HG03354 (cell line): ENCODE measurements around the gene KHK.

Experiments
- ATAC-seq: cut with Tn5 transposase; IDR thresholded peaks from one replicate; pipeline ENCODE4 v1.9.1; 2021; ENCODE audit warnings: mild to moderate bottlenecking; ENCODE audit not compliant: unreplicated experiment, poor library complexity, severe bottlenecking

The KHK gene

DNA sequence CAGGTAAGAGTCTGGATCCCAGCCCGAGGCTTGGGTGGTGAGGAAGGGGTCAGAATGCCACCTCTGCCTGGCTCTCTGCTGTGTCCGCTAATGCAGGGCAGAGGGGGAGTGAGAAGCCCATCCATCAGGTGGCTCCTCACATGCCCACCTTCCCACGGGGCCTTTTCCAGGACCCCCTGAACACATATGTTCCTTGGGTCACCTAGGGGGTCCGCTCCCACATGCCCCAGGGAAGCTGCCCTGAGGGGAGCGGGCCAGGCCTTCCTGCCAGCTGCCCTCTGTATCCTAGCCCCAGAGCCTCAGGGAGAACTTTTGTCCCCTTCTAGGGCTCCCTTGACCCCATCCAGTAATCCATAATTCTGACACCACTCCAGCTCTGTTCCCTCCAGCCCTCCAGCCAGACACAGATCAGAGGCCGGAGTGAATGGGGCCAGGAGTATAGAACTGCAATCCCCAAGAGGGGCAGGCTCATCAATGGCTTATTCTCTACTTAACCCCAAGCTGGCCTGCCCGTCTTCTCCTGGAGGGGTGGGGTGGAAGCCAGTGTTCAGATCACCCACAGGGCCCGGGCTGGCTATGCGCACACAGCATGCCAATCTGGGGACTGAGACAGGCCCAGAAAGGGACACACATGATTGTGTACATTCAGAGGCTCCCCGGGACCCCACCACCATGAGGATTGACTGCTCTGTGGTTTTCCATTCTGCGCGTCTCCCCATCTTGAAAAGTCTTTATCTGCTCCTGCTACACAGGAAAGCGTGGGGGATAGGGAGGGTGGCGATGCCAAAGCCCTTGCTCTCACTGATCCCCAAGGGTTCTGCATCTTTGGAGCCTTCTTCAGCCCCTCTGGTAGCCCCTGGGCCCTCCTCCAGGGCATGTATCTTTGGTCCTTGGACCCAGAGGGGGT, 7.1 kb upstream of the KHK start:
- ATAC-seq = no peak

GRCh38 chr2:27080140-27080469, 6.5 kb upstream of the KHK start:
- no peak for ATAC-seq

GRCh38 chr2:27080603-27080936, 6.0 kb upstream of the KHK start:
- ATAC-seq = no peak

- no peak for ATAC-seq
These were observed 4.4 kb upstream of the KHK start for GRCh38 chr2:27081984-27082772.

- no peak for ATAC-seq
These were observed 3.7 kb upstream of the KHK start for GRCh38 chr2:27082773-27083409.

DNA sequence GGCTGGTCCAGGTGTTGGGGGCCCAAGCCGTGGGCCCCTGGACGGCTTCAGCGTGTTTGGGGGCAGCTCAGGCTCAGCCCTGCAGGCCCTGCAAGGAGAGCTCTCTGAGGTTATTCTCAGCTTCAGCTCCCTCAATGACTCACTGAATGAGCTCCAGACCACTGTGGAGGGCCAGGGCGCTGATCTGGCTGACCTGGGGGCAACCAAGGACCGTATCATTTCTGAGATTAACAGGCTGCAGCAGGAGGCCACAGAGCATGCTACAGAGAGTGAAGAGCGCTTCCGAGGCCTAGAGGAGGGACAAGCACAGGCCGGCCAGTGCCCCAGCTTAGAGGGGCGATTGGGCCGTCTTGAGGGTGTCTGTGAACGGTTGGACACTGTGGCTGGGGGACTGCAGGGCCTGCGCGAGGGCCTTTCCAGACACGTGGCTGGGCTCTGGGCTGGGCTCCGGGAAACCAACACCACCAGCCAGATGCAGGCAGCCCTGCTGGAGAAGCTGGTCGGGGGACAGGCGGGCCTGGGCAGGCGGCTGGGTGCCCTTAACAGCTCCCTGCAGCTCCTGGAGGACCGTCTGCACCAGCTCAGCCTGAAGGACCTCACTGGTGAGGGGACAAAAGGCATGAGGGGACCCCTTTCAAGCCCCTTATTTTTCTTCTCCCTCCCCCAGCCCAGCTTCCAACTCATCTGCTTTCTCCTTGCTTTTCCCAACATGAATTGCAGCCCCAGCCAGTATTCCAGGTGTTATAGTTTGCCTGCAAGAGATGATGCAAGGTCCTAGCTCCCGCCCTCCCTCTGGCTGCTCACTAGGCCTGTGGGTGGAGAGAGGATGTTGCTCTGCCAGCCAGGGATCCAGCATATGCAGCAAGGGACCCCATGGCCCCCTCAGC, 2.9 kb upstream of the KHK start:
- no peak for ATAC-seq

DNA sequence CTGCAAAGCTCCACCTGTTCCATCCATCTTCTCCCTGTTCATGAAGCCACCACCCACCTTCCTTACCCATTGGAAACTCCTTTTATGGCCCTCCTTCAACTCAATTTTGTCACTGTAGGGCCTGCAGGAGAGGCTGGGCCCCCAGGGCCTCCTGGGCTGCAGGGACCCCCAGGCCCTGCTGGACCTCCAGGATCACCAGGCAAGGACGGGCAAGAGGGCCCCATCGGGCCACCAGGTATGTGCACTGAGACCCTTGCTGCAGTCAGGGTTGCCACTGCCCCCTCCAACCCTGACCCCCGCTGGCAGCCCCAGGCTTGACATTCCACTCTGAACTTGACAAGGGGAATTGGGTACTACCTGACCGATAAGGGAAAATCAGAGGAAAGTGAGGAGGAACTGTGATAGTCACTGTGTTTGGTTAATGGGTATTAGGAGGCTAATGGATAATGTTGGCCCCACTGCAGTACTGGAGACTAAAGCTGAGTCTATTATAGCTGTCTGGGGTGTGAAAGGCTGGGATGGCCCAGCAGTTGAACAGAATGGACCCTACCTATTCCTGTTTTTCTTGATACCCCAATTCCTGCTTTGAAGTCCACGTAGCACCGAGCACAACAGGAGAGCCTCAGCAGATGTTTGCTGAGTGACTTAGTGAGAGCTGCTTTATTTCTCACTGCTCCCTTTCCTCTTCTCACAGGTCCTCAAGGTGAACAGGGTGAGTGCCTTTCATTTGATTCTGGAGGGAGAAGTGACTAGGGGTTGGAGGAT, 2.1 kb upstream of the KHK start:
- no peak for ATAC-seq

DNA sequence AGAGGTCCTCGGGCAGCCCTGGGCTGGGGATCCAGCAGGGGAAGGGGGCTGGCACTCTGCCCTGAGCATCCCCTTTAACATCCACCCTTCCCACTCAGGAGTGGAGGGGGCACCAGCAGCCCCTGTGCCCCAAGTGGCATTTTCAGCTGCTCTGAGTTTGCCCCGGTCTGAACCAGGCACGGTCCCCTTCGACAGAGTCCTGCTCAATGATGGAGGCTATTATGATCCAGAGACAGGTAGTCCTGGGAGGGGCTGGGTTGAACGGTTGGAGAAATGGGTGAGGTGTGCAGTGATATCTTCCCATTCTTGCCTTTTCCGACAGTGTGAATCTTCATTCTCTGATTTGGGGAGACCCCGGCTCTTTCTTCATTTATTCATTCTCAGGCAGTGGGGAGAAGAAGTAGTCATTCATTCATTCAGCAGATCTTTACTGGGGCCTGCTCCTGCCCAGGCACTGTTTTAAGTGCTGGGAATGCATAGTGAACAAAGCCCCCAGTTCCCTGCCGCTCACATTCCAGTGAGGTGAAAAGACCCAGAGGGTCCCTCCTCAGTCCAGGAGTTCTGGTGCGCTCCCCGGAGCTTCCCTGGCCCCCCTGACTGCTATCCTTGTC, 1.4 kb upstream of the KHK start:
- no peak for ATAC-seq

- peak; percentile 4 for ATAC-seq
These were observed 891 bp upstream of the KHK start for GRCh38 chr2:27085673-27086089.

DNA sequence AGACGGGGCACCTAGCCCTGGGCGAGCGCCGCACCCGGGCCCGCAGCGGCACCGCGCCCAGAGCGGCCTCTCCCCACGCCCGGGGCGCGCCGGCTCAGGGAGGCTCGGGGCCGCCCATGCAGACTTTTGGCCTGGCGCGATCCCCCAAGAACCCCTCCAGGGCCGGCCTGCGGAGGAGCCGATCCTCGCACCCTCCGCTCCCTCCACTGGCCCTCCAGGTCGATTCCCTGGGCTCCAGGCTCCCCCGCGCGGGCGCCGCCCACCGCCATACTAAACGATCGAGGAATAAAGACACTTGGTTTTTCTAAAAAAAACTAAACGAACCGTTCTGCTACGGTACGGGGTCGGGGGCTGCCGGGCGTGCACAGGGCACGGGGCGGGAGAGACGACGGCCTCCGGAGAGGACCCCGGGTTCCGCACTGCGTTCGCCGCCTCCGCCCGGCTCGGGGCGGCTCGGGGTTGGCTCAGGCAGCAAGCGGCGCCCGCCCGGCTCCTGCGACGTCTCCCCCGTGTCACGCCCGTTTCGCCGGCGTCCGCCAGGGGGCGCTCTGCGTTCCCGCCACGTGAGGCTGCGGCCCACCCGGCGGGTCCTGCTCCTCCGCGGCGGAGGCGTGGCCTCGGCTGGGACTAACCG, 365 bp upstream of the KHK start:
- peak; percentile 70 for ATAC-seq

GRCh38 chr2:27087823-27088410, 1.3 kb downstream of the KHK start:
- ATAC-seq = no peak

- no peak for ATAC-seq
These were observed 2.1 kb downstream of the KHK start for GRCh38 chr2:27088634-27089033.

DNA sequence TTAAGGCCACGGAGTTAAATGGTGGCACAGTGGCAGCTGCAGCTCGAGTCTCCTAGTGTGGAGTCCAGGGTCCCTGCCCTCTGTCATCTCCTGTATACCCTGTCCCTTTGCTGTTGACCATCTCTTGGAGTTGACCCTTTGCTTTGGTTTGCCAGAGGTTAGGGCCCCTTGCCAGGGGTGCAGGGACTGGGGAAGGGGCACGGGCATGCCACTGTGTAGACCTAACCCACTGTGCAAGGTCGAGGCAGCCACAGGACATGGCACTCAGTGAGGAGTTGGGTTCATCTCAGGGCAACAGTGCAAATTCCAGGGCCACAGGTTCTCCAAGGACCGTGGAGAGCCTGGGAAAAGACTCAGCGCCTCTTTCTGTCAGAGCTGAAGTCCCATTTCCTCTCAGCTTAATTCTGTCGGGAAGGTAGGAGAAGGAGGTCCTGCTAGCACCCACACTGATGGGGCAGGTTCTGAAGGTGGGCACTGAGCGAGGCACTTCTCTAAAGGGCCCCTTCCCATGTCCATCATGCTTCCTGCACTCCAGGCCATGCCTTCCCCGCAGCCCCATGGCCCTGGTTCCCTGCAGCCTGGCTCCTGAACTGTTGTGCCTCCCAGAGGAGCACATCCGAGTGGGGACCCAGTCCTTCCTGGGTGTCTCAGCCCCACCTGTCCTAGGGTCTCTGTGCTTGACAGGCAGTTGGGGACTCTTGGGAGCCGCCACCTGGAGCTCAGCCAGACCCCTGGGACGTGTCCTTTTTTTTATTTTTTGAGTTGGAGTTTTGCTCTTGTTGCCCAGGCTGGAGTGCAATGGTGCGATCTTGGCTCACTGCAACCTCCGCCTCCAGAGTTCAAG, 2.8 kb downstream of the KHK start:
- no peak for ATAC-seq

GRCh38 chr2:27091746-27092695, 5.4 kb downstream of the KHK start:
- no peak for ATAC-seq

GRCh38 chr2:27092696-27093429, 6.3 kb downstream of the KHK start:
- ATAC-seq = no peak
